Endothelial cell of umbilical vein (primary cell): Measurements from ENCODE around the gene AFTPH. TPM values are rescaled to one million over a fixed set of nuclear protein-coding genes. Genes with fewer than 3 reads are reported as not detected.

Experiments used
- BruUV-seq: library from RNA; stranded (reverse); fragments of 400-500 nt; replicated peaks from 2 replicates; lab custom pipeline; 2021; lab: Mats Ljungman, UMichigan
- CTCF ChIA-PET: fragments of 300-600, 350-600 bp; sonication (Branson Sonifier 250); formaldehyde crosslinking; loops from one replicate; lab custom pipeline; 2021; ENCODE audit warnings: antibody characterized with exemption, inconsistent platforms; lab: Charles Lee
- POLR2A ChIA-PET: fragments of 300-600, 350-600 bp; sonication (Branson Sonifier 250); formaldehyde crosslinking; loops from one replicate; lab custom pipeline; 2021; ENCODE audit warnings: antibody characterized with exemption, inconsistent platforms; lab: Charles Lee
- DNase-seq: peaks from one replicate; pipeline ENCODE4 v3.0.0-alpha.2; 2011; ENCODE audit warnings: low read depth, low spot score
- FAIRE-seq: peaks from 2 replicates; lab custom pipeline; 2011; peaks lifted over from hg19 to GRCh38; lab: Jason Lieb, UNC
- H2AFZ ChIP-seq: 2 replicates; pipeline ENCODE4 v1.6.0; 2012; ENCODE audit warnings: low read depth, low read length, control low read depth, inconsistent platforms
- H3K27ac ChIP-seq: 2 replicates; pipeline ENCODE4 v1.5.1; 2011; ENCODE audit warnings: low read depth, mild to moderate bottlenecking, control low read depth, low read length, moderate library complexity; ENCODE audit not compliant: insufficient read depth
- H3K27me3 ChIP-seq, 2 experiments: 2 replicates each; pipeline versions ENCODE4 v1.6.0 to v1.6.1; 2011; ENCODE audit warnings: low read length in 2 of 2, mixed read lengths in 1 of 2; ENCODE audit not compliant: control insufficient read depth in 2 of 2, insufficient read depth in 2 of 2
- H3K36me3 ChIP-seq, 2 experiments: 2 replicates in 1 of 2; 3 replicates in 1 of 2; pipeline ENCODE4 v1.5.1; 2011; ENCODE audit warnings: low read length in 2 of 2, mild to moderate bottlenecking in 1 of 2, moderate library complexity in 1 of 2; ENCODE audit not compliant: control insufficient read depth in 2 of 2, insufficient read depth in 2 of 2; ENCODE audit errors: extremely low read depth in 1 of 2
- H3K4me1 ChIP-seq: 3 replicates; pipeline ENCODE4 v1.5.1; 2011; ENCODE audit warnings: mild to moderate bottlenecking, low read length; ENCODE audit not compliant: control insufficient read depth, insufficient read depth; ENCODE audit errors: extremely low read depth
- H3K4me2 ChIP-seq: 2 replicates; pipeline ENCODE4 v1.6.1; 2011; ENCODE audit warnings: low read length, control low read depth, mixed read lengths; ENCODE audit not compliant: insufficient read depth
- H3K4me3 ChIP-seq, 3 experiments: fragments of 200-600 bp in 1 of 3; sonication (generic), shearing (Covaris generic) in 1 of 3; replicated peaks in 1 of 3; 2 replicates each; pipeline ENCODE4 v1.5.1; 2011 to 2016; ENCODE audit warnings: control low read depth in 3 of 3, low read length in 3 of 3, mild to moderate bottlenecking in 2 of 3, inconsistent platforms in 1 of 3, low read depth in 1 of 3, moderate library complexity in 1 of 3; ENCODE audit not compliant: insufficient read depth in 1 of 3
- H3K79me2 ChIP-seq: 2 replicates; pipeline ENCODE4 v1.6.0; 2012; ENCODE audit warnings: low read length, inconsistent platforms; ENCODE audit not compliant: control insufficient read depth, insufficient read depth
- H3K9ac ChIP-seq: replicated peaks from 2 replicates; pipeline ENCODE3; 2011; ENCODE audit warnings: low read length, control low read depth; ENCODE audit not compliant: insufficient read depth; ENCODE audit errors: extremely low read depth
- H3K9me1 ChIP-seq: replicated peaks from 3 replicates; pipeline ENCODE4 v1.6.0; 2011; ENCODE audit warnings: mild to moderate bottlenecking, low read length; ENCODE audit not compliant: control insufficient read depth, insufficient read depth; ENCODE audit errors: extremely low read depth
- H3K9me3 ChIP-seq: replicated peaks from 2 replicates; pipeline ENCODE4 v1.5.1; 2012; ENCODE audit warnings: low read length, inconsistent platforms; ENCODE audit not compliant: control insufficient read depth, insufficient read depth
- H4K20me1 ChIP-seq: replicated peaks from 2 replicates; pipeline ENCODE3; 2011; ENCODE audit warnings: mild to moderate bottlenecking, low read length; ENCODE audit not compliant: control insufficient read depth, insufficient read depth; ENCODE audit errors: extremely low read depth
- EZH2 ChIP-seq: IDR thresholded peaks from 2 replicates; pipeline ENCODE4 v1.6.1; 2012; ENCODE audit warnings: borderline replicate concordance, low read depth, mild to moderate bottlenecking, moderate library complexity, low read length, inconsistent platforms; ENCODE audit not compliant: severe bottlenecking
- FOS ChIP-seq: IDR thresholded peaks from 2 replicates; pipeline ENCODE4 v1.6.1; 2011; ENCODE audit warnings: mild to moderate bottlenecking, low read length, moderate library complexity, borderline replicate concordance; ENCODE audit not compliant: insufficient read depth
- GATA2 ChIP-seq: IDR thresholded peaks from 2 replicates; pipeline ENCODE4 v1.7.0; 2011; ENCODE audit warnings: low read depth, mild to moderate bottlenecking, moderate library complexity, mixed read lengths, low read length; ENCODE audit not compliant: insufficient read length, insufficient read depth
- JUN ChIP-seq: IDR thresholded peaks from 2 replicates; pipeline ENCODE4 v1.6.1; 2011; ENCODE audit warnings: borderline replicate concordance, low read depth; ENCODE audit not compliant: insufficient read length, insufficient read depth
- MYC ChIP-seq: IDR thresholded peaks from one replicate; pipeline ENCODE4 v1.6.1; 2011; ENCODE audit warnings: mild to moderate bottlenecking, low read depth, low read length
- POLR2A ChIP-seq: IDR thresholded peaks from 2 replicates; pipeline ENCODE4 v1.6.1; 2012; ENCODE audit warnings: low read depth, mild to moderate bottlenecking, control low read depth, low read length
- POLR2AphosphoS5 ChIP-seq: IDR thresholded peaks from 2 replicates; pipeline ENCODE4 v1.6.1; 2012; ENCODE audit warnings: low read depth, mild to moderate bottlenecking, control low read depth, low read length, moderate library complexity; ENCODE audit not compliant: insufficient read depth
- dilution Hi-C: fragments of 300-500 bp; cut with MboI; formaldehyde crosslinking; loops from one replicate; pipeline ENCODE4 v1.15.0; 2019; ENCODE audit warnings: low sequenced_read_pairs; ENCODE audit not compliant: extremely low pct_ligation_motif_present
- intact Hi-C: fragments of 100-400 bp; cut with micrococcal nuclease; formaldehyde crosslinking; loops from one replicate; pipeline ENCODE4 v1.10.0; 2022
- polyA plus RNA-seq, 4 experiments: library from polyadenylated mRNA; depleted of rRNA in 3 of 4; stranded (reverse) in 3 of 4; unstranded in 1 of 4; fragments of >200 nt; gene quantifications; 2 replicates each; pipeline versions ENCODE4 v1.2.1 to v1.2.3, GENCODE V29; 2011 to 2012; ENCODE audit warnings: missing spikeins in 1 of 4
- total RNA-seq: library from RNA; stranded (reverse); gene quantifications from 2 replicates; pipeline ENCODE4 v1.2.3, GENCODE V29; 2021
- TF ChIP-seq, protein P1 (sequence below): IDR thresholded peaks from 2 replicates; pipeline ENCODE4 v1.6.1; 2011; ENCODE audit not compliant: insufficient read depth, insufficient read length
- TF ChIP-seq, protein P2 (sequence below), 2 donors: IDR thresholded peaks; 1 replicate in 1 of 2; 2 replicates in 1 of 2; pipeline ENCODE4 v1.5.1; 2011; ENCODE audit warnings: low read length in 2 of 2, mild to moderate bottlenecking in 2 of 2, moderate library complexity in 2 of 2, control low read depth in 1 of 2, inconsistent platforms in 1 of 2, low read depth in 1 of 2; ENCODE audit not compliant: insufficient read depth in 1 of 2; ENCODE audit errors: extremely low read depth in 1 of 2

AFTPH gene
- total and polyA plus RNA-seq, 2 donors (not counting 3 experiments of a cell fraction or from before 2014, with no cell fraction given), result 6.9 to 15.3 TPM

DNA sequence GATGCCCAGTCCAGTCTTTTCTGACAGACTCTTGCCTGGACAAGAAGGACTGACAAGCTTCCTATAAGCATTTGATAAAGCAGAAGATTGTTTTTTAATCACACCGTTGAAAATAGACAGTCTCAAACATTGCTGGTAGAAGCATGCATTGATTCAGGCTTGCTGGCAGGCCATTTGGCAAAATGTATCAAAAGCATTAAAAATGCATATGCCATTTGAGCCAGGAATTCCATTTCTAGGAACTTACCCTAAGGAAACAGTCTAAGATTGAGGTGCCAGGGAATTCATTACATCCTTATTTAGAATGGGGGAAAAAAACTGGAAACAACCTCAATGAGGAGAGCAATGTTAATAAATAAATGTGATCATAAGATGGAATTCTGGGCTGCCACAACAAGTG, 49.5 kb upstream of the AFTPH start:
- peaks cover 0 to 5% of the 10 kb centered on the region in 2 experiments for H3K27me3 ChIP-seq
- H3K36me3 ChIP-seq, result no peaks in the 10 kb centered on the region
- H4K20me1 ChIP-seq, result no peaks in the 10 kb centered on the region
- ChIA-PET CTCF (interaction anchor here (1.1 to 2.1 kb wide), 4 partner anchors 8 to 144 kb away, joined by 3 to 18 read pairs (median 4); no protein-coding TSS in a partner anchor), POLR2A (no interaction called here)
- H3K4me2 ChIP-seq, result no peak overlapping the region
- intact Hi-C loops, result no loop called here
- FAIRE-seq (no peak), DNase-seq (no peak)
- H3K79me2 ChIP-seq, result no peaks in the 10 kb centered on the region
- H3K9me1 ChIP-seq, result no peaks in the 10 kb centered on the region
- no peaks in the 10 kb centered on the region for H3K4me1 ChIP-seq
- H3K4me3 ChIP-seq, result no peak overlapping the region
- BruUV-seq, result no TSS peak
- no peaks in the 10 kb centered on the region for H3K9me3 ChIP-seq
- H2AFZ ChIP-seq, result no peak overlapping the region
- dilution Hi-C loops, result no loop called here
- no peak overlapping the region for H3K27ac ChIP-seq
- TF ChIP-seq JUN, result no peak
- TF ChIP-seq, protein P1, sequence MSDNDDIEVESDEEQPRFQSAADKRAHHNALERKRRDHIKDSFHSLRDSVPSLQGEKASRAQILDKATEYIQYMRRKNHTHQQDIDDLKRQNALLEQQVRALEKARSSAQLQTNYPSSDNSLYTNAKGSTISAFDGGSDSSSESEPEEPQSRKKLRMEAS, result no peak
- no peak overlapping the region for H3K9ac ChIP-seq

DNA sequence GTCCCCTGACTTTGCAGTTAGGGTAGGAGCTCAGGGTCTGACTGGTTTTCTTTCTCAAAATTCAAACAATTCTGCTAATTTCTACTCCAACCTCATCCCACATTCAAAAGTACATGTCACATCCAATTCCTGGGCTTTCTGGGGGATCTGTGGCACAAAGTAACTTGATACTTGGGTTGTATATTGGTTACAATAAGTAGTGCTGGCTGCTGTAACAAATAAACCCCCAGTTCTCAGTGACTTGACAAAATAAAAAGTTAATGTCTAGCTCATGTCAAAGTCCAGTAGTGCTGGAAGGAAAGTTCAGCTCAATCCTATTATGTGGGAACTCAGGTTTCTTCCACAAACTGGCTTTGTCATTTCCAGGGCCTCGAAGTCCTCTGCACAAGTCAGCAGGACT, 47.1 kb upstream of the AFTPH start:
- no peaks in the 10 kb centered on the region for H3K36me3 ChIP-seq
- ChIA-PET POLR2A (no interaction called here), CTCF (interaction anchor here (1.0 to 2.7 kb wide), 4 partner anchors 10 to 165 kb away, joined by 3 to 16 read pairs (median 6); no protein-coding TSS in a partner anchor)
- H4K20me1 ChIP-seq, result no peaks in the 10 kb centered on the region
- TF ChIP-seq MYC, result no peak
- no peak for TF ChIP-seq GATA2
- TF ChIP-seq EZH2, result no peak
- TF ChIP-seq, protein P1, result no peak
- no peak for TF ChIP-seq JUN
- TF ChIP-seq, protein P2, sequence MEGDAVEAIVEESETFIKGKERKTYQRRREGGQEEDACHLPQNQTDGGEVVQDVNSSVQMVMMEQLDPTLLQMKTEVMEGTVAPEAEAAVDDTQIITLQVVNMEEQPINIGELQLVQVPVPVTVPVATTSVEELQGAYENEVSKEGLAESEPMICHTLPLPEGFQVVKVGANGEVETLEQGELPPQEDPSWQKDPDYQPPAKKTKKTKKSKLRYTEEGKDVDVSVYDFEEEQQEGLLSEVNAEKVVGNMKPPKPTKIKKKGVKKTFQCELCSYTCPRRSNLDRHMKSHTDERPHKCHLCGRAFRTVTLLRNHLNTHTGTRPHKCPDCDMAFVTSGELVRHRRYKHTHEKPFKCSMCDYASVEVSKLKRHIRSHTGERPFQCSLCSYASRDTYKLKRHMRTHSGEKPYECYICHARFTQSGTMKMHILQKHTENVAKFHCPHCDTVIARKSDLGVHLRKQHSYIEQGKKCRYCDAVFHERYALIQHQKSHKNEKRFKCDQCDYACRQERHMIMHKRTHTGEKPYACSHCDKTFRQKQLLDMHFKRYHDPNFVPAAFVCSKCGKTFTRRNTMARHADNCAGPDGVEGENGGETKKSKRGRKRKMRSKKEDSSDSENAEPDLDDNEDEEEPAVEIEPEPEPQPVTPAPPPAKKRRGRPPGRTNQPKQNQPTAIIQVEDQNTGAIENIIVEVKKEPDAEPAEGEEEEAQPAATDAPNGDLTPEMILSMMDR (IDR thresholded peaks at IDR 0.05; ENCODE audit: extremely low read depth in 1 of 2, insufficient read depth in 1 of 2, low read depth in 1 of 2, low read length in 2 of 2), result no peak
- TF ChIP-seq FOS, result no peak
- TF ChIP-seq POLR2A, result no peak
- no peak for TF ChIP-seq POLR2AphosphoS5
- H3K9ac ChIP-seq, result no peak overlapping the region
- H2AFZ ChIP-seq, result no peak overlapping the region
- peaks cover 0 to 6% of the 10 kb centered on the region in 2 experiments for H3K27me3 ChIP-seq
- no peak overlapping the region for H3K27ac ChIP-seq
- H3K4me2 ChIP-seq, result no peak overlapping the region
- no peak for DNase-seq
- BruUV-seq, result no TSS peak
- dilution Hi-C loops, result no loop called here
- intact Hi-C loops, result no loop called here
- FAIRE-seq, result no peak
- H3K4me3 ChIP-seq, result no peak overlapping the region
- no peaks in the 10 kb centered on the region for H3K4me1 ChIP-seq
- no peaks in the 10 kb centered on the region for H3K9me3 ChIP-seq
- no peaks in the 10 kb centered on the region for H3K9me1 ChIP-seq
- H3K79me2 ChIP-seq, result no peaks in the 10 kb centered on the region
